GM18868 (cell line): Measurements from ENCODE around the gene C15orf61.

Source experiments
- ATAC-seq: cut with Tn5 transposase; IDR thresholded peaks from one replicate; pipeline ENCODE4 v1.9.1; 2021; ENCODE audit warnings: mild to moderate bottlenecking, moderate library complexity; ENCODE audit not compliant: unreplicated experiment

Gene C15orf61

DNA sequence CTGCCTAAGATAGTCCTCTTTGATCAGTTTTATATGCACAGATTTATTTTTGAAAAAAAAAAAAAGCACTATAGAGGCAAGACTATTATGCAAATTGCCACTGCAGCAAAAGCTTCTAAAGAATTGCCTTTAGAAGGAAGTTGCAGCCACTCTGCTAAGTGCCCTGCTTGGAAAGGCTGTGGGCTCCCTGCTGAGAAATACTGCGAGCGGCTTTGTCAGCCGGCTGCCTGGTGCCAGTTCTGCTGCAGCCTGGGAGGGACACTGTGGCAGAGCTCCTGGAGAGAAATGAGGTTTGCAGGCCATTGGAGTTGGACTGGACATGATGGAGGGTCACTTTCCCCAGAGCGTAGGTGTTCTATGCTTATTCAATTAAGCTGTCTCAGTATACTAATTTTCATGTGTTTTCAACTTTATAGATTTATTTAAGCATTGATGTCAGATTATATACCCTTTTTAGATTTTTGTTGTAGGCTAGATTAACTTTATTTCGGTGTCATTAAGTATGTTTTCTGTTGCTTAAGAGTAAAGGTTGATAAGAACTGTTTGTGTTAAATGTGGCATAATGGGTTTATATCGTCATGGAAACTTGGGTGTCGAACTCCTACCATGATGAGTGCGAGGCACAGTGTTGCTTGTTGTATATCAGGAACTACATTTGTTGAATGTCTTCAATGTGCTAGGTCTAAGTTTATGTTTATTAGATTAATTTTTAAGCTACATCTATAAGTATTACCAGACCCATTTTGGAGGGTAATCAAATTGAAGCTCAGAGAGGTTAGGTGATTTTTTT is 28.1 kb downstream of the C15orf61 start:
- no peak for ATAC-seq

DNA sequence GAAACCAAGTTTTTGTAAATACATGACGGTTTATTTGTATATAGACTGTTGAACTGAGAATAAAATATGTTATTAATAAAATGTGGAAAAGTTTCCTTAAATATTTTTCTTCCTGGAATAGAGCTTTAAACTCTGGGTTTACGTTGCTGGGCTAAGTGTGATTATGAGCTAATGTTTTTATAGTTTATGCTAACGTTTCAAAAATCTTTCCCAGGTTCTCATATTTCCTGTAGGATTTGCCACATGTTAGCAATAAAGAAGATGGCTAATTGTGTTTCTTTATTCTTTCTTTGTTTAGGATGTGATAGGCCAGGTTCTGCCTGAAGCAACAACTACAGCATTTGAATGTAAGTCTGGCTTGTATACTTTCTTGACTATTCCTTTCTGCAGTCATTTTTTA is 28.8 kb downstream of the C15orf61 start:
- ATAC-seq = no peak

DNA sequence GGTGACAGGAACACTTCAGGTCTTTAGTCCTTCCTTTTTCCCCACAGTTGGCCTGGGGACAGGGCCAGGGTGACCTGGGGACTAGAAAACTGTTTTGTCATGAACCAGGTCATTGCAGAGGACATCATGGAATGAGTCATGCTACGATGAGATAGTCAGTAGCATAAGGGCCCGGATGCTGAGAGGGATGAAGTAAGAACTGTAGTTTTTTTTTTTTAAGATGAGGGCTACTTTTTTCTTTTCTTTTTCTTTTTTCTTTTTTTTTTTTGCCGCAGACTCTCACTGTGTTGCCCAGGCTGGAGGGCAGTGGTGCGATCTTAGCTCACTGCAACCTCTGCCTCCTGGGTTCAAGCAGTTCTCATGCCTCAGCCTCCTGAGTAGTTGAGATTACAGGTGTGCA is 29.6 kb downstream of the C15orf61 start:
- no peak for ATAC-seq

DNA sequence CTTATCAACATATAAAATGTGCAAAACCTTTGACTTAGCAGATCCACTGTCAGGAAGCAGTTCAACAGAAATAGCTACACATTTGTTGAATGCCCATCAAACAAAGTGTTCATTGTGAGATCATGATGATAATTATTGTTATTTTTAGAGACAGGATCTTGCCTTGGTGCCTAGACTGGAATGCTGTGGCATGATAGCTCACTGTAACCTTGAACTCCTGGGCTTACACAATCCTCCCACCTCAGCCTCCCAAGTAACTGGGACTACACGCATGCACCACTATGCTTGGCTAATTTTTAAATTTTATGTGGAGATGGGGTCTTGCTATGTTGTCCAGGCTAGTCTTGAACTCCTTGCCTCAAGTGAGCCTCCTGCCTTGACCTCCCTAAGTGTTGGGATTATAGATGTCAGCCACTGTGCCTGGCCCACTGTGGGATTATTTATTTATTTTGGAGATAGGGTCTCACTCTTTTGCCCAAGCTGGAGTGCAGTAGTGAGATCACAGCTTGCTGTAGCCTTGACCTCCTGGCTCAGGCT is 30.3 kb downstream of the C15orf61 start:
- ATAC-seq = no peak

DNA sequence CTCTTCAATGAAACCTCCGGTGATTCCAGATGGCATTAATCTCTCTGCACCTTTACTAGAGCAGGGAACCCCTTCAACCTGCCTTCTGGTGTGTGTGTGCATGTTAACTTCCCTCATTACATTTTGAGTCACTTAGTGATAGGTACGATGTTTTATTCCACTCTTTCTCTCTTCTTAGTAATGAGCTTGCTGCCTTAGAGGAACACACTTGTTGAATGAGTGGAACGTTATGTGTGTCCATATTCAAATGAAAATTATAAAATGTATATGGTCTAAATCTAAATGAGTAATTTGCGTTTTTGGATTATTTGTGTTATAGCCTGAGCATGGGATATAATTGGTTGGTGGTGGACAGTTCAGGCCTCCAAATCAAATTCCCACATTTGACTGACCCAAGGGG is 33.6 kb downstream of the C15orf61 start:
- ATAC-seq = no peak

DNA sequence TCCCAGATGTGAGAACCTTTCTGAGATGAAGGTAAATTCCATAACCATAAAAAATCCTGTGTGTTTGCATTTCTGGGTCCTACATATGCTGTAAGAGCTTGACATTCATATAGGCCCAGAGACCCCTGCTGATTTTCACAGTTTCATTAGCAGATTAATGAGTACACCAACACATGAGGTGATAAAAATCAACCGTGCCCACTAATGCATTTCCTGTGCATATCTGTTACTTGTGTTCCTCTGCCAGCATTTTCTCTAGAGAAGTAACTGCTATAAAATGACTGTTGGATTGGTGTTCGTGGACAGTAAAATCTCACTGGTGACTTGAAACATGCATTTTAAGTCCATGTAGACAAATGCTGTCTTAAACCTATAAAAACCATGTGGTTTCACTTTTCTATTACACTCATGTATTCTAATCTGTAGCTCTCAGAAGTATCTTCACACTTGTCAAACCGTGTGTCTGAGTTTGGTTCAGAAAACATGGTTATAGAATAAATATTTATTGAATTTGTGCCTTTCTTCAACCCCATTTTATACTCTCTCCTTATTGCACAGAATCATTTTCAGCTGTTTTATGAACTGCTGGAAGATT is 36.1 kb downstream of the C15orf61 start:
- no peak for ATAC-seq

DNA sequence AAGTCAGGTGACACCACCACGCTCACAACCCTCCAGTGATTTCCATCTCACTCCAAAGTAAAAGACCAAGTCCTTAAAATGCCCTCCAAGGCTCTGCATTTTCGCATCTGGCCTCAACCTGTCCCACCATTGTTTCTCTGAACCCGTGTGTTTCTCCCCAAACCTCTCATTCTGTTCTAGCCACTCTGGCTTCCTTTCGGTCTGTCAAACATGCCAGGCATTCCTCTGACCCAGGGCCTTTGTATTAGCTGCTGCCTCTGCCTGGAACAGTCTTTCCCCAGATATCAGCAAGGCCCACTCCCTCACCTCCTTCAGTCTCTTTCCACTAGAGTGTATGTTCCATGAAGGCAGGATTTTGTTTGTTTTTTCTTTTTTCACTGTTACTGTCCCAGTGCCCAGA is 37.6 kb downstream of the C15orf61 start:
- no peak for ATAC-seq

DNA sequence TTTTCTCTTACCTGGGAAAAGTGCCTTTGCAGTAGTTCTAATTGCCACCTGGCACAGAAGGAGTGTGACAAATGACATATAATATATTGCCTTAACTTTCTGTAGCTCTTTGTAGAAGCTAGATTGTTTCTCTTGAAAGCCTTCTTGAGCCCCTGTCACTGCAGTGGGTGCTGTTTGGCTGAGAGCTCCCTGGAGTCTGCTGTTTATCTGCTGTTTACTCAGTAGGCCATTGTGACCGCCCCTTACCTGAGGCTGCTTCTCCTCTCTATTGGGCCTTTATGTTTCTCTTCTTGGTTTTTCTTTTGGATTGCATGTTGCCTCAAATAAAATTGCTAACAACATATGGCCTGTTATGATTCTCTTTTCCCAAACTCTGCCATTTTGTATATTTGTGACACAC is 38.2 kb downstream of the C15orf61 start:
- no peak for ATAC-seq

DNA sequence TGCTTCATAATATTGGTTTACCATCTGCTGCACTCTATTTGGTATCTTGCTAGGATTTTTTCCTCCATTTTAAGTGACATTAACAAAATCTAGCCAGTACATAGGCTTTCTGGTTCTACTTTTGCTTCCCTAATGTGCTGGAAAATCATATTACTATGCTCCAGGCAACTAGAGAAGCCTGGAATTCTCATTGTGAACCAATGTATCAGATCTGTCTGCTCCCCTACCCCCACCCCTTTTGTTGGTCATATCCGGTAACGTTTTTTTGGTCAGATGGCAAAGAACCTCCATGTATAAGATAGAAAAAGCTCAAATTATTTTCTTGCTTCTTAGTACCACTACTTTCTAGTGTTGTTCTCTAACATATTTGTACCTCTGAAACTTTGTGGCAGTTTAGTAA is 38.6 kb downstream of the C15orf61 start:
- ATAC-seq = no peak

DNA sequence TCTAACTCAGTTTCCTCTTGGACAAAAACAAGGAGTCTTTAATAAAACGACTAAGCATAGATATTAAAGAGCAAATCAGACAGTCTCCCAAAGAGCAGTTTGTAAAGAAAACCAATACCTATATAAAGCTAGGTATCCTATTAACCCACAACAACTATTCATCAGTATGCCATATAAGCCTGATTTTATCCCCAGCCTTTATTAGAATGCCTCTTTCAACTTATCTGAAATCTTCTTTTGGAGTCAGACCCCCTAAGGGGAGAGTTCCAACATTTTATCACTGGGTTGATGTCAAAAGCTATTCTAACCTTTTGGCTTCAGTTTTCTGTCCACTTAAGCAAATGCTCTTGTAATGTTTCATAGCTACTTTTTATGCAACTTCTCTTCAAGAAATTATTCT is 39.4 kb downstream of the C15orf61 start:
- no peak for ATAC-seq

DNA sequence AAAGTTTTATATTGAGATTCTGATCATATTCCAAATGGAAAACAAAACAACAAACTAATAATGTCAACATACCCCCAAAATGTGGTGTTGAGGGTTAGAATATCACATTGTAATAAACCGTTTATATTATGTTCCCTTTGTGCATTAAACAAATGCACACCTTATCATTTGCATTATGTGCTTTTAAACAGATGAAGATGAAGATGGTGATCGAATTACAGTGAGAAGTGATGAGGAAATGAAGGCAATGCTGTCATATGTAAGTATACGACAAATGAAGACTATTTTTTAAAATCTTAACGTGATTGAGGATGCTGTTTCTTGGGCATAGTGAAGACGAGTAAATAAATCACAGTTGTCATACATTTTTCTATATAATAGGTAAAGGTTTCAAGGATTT is 42.2 kb downstream of the C15orf61 start:
- no peak for ATAC-seq

DNA sequence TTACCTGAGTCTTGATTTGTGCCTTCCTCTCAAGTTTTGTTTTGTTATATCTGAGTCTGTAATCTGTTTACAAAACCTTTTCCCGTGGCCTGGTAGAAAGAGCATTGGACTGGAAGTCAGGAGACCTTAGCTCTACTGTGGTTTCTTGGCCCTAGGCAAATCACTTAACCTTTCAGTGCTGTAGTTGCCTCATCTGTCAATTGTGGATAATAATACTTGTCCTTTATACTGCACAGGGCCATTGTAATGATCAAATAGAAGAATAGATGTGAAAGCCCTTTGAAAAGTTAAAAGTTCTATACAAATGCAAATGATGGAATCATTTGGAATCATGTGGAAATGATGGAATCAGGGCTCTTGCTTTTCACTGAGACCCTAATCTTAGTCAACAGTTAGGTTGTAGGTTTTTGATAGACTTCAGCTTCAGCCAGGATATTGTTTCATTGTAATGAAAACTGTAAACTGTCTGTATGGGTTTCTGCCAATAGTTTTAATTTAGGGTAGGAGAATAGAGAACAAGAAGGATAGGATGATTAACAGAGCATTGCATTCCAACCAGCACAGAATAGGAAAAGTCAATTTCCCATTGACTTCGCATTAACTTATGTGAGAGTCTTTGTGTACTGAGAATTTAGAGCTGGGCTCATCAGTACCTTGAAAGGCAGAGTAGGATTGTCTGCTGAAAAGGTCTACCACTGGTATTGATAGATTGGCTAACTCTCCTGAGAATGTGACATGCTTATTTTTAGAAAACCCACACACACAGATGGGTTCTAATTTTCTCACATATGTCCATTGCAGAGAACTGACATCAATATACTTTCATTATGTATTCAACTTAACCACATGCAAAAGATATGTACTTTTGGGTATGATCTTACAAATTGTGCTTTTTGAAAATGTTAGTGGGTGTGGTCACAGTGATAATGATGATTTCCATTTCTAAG is 43.4 kb downstream of the C15orf61 start:
- ATAC-seq = peak; percentile 86

DNA sequence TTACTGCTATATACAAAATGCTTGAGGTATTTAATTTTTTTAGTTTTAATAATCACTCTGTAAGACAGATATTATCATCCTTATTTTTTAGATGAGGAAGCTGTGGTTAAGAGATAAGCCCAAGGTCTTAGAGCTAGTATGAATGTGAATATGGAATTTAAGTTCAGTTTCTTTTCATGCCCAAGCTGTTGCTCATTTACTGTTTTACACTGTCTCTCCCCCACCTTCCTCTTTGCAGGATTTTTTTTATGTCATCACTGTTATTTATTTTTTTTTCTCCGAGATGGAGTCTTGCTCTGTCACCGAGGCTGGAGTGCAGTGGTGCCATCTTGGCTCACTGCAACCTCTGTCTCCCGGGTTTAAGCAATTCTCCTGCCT is 44.0 kb downstream of the C15orf61 start:
- peak; percentile 45 for ATAC-seq

DNA sequence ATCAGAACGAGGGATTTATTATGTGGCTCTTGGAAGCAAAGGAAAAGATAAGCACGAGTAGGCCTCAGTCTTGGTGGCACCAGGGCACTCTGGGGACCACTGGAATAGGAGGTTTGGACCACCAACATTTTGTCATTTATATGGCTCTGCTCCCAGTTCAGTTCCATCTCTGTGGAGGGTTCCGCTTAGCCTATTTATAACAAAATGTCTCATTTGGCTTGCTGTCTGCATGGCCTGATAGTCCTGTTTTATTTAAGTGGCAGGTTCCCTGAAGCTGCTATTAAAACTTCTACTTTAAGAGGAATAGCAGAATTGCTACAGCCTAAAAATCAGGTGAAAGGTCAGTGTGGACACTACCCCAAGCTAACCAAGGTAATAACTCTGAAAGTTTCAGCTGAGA is 48.7 kb downstream of the C15orf61 start:
- no peak for ATAC-seq

DNA sequence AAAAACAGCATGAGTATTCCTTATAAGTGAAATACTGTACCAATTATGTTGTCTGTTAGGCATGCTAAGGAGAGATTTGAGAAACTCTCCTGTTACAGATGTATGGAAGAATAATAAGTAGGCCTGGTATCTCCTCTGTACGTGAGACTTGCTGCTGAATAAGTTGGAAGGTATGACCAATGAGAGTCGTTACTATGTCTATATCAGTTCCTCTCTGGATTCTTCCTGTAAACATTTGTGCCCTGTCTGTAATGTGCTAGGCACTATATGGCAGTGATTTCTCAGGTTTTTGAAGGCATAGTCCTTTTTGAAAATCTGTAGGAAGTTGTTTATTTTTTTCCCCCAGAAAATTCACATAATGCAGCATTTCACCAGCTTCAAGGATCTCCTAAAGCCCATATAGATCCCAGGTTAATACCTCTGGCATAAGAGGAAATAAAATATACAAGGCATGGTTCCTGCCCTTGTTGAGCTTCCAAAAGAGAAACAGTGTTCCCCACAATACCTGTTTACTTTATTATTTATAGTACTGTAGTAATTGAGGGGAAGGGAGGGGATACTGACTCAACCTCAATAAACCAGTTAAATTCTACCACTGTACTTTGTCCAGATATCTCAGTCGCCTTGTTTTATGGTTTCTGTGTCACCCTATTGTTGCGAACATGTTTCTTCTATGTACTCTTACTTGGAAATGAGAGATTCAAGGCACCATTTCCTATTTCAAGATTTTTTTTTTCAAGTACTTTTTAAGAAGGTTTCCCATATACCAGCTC is 50.1 kb downstream of the C15orf61 start:
- no peak for ATAC-seq

DNA sequence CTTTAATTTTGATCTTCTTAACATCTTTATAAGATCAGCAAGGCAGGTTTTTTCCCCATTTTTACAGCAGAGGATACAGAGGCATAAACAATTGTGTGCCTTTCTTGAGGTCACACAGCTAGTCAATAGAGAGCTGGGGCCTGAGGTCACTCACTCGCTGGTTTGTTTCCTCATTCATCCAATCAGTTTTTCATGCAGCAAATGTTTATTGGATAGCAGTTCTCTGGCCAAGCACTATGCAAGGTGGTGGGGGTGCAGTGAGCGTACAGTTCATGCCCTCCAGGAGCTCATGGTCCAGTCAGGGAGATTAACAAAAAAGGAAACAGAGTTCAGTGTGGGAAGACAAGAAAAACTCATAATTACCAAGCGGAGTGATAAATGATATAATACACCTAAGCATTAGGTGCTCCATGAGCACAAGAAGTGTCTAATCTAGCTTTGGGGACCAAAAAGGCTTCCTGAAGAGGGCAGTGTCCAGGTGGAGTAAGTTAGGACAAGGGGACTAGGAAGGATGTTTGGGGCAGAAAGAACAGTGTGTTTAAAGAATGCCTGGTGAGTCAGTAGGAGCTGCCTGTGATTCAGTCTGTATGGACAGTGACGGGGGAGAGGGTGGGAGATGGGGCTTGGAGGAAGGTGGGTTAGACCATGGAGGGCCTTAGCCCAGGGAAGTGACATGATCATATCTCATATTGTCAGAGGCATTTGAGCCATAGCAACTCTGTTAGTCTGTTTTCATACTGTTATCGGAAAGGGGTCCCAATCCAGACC is 50.9 kb downstream of the C15orf61 start:
- no peak for ATAC-seq

DNA sequence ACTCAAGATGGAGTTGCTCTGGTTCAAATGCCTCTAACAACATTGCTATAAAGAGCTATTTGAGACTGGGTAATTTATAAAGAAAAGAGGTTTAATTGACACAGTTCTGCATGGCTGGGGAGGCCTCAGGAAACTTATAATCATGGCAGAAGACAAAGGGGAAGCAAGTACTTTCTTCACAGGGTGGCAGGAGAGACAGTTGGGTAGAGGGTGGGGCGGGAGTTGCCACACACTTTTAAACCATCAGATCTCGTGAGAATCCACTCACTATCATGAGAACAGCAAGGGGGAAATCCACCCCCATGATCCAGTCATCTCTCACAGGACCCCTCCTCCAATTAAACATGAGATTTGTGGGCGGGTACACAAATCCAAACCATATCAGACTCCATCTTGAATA is 52.3 kb downstream of the C15orf61 start:
- ATAC-seq = no peak

DNA sequence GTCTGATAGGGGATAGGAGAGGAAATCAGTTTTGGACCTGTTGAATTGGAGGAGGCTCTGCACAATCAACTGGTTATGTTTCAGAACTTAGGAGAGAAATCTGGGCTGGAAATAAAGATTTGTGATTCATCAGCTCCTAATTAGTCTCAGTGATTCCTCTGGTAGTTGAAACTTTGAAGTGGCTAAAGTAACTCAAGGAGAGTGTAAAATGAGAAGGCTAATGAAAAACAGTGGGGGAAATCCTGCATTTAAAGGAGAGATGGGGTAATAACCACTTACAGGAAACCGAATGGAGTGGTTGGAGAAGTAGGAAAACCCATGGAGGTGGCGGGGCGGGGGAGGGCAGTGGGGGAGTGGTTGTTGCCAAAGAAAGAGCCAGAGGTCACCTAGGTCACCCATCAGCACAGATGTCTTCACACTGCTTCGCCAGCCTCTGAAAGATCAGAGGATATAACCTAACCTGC is 54.1 kb downstream of the C15orf61 start:
- ATAC-seq = no peak

DNA sequence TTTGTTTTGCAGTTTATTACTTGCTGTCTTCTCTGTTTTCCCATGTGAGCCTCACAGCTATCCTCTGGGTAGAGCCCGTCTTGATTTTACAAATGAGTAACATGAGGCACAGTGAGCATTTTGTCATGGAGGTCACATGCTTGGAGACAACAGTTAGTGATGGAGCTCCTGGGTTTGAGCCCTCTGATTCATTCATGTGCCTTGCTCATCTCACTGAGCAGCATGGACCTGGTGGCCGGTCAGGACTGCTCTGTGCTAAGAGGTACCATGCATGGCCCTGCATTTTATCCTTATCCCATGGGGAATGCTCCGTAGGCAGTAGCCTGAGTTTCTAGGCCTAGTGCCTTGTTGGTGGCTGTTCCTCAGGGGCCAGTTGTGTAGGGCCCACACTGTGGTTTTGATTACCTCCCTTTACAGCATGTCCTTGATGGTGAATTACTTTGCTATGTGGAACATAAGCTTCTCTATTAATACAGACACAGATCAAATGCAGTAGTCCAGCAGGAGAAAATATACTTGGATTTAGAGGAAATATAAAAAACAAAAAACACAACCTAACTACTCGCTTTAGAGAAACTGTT is 57.2 kb downstream of the C15orf61 start:
- ATAC-seq = no peak
